K562 (cell line): ENCODE results near the gene ILKAP. TPM values are rescaled to one million over a fixed set of nuclear protein-coding genes. Genes with fewer than 3 reads are reported as not detected.

Source experiments
- BRD4 ChIP-seq: fragments of 200-600 bp; sonication (generic); IDR thresholded peaks from 2 replicates; pipeline ENCODE4 v1.6.1; 2017; ENCODE audit warnings: inconsistent platforms
- EGR1 ChIP-seq: fragments of 450-650 bp; conservative IDR thresholded peaks from 2 replicates; pipeline ENCODE4 v1.6.1; 2017; ENCODE audit warnings: mild to moderate bottlenecking
- HNRNPLL ChIP-seq: fragments of 200-400 bp; formaldehyde crosslinking; IDR thresholded peaks from 2 replicates; pipeline ENCODE4 v1.6.1; 2017; ENCODE audit warnings: low read length, low read depth, mild to moderate bottlenecking; ENCODE audit not compliant: poor library complexity, severe bottlenecking
- TAF9B ChIP-seq: fragments of 450-650 bp; IDR thresholded peaks from 2 replicates; pipeline ENCODE4 v1.6.1; 2018; ENCODE audit warnings: mild to moderate bottlenecking; ENCODE audit not compliant: partially characterized antibody
- ZBTB17 ChIP-seq: fragments of 450-650 bp; formaldehyde crosslinking; IDR thresholded peaks from 2 replicates; pipeline ENCODE4 v1.4.0; 2020; ENCODE audit warnings: mild to moderate bottlenecking
- polyA plus RNA-seq, 8 experiments: library from polyadenylated mRNA; depleted of rRNA in 4 of 8; stranded (reverse) in 5 of 8; unstranded in 3 of 8; fragments of >200 nt; fragmentation: Nextera tagmentation in 2 of 8; fragmentation: Illumina TruSeq in 1 of 8; extraction: Ambion mirVana in 2 of 8; extraction: Trizol in 1 of 8; gene quantifications; 2 replicates each; pipeline versions ENCODE4 v1.2.1 to v1.2.3, GENCODE V29; 2011 to 2014; ENCODE audit warnings: inconsistent platforms in 1 of 8, missing spikeins in 1 of 8
- total RNA-seq, 7 experiments: library from RNA; depleted of rRNA in 6 of 7; stranded (reverse); fragments of >200 nt in 6 of 7; fragmentation: Illumina TruSeq in 2 of 7; extraction: Trizol in 2 of 7; gene quantifications; 2 replicates each; pipeline versions ENCODE4 v1.2.1 to v1.2.3, GENCODE V29; 2011 to 2021; ENCODE audit warnings: low replicate concordance in 1 of 7
- TF ChIP-seq, protein P1 (sequence below): IDR thresholded peaks from 2 replicates; pipeline ENCODE4 v1.6.1; 2011; ENCODE audit warnings: borderline replicate concordance, low read depth, mild to moderate bottlenecking, moderate library complexity, low read length; ENCODE audit not compliant: insufficient read depth, poor library complexity, severe bottlenecking
- TF ChIP-seq, protein P2 (sequence below): fragments of 450-650 bp; formaldehyde crosslinking; IDR thresholded peaks from 2 replicates; pipeline ENCODE4 v1.4.0; 2022; ENCODE audit warnings: missing genetic modification characterization

ILKAP gene
- total and polyA plus RNA-seq, 9 of the 15 experiments (the other 6 are each of a cell fraction or from before 2014, with no cell fraction given): 3.1 to 43.9 (median 20.7) TPM

GRCh38 chr2:238129166-238130010 lies 74.1 kb downstream of the ILKAP start (continued):
- TF ChIP-seq, protein P1, sequence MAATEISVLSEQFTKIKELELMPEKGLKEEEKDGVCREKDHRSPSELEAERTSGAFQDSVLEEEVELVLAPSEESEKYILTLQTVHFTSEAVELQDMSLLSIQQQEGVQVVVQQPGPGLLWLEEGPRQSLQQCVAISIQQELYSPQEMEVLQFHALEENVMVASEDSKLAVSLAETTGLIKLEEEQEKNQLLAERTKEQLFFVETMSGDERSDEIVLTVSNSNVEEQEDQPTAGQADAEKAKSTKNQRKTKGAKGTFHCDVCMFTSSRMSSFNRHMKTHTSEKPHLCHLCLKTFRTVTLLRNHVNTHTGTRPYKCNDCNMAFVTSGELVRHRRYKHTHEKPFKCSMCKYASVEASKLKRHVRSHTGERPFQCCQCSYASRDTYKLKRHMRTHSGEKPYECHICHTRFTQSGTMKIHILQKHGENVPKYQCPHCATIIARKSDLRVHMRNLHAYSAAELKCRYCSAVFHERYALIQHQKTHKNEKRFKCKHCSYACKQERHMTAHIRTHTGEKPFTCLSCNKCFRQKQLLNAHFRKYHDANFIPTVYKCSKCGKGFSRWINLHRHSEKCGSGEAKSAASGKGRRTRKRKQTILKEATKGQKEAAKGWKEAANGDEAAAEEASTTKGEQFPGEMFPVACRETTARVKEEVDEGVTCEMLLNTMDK: no peak
- TF ChIP-seq TAF9B: no peak
- TF ChIP-seq, protein P2, sequence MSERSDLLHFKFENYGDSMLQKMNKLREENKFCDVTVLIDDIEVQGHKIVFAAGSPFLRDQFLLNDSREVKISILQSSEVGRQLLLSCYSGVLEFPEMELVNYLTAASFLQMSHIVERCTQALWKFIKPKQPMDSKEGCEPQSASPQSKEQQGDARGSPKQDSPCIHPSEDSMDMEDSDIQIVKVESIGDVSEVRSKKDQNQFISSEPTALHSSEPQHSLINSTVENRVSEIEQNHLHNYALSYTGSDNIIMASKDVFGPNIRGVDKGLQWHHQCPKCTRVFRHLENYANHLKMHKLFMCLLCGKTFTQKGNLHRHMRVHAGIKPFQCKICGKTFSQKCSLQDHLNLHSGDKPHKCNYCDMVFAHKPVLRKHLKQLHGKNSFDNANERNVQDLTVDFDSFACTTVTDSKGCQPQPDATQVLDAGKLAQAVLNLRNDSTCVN (CRISPR knock-in tag): no peak
- TF ChIP-seq BRD4: no peak
- no peak for TF ChIP-seq EGR1
- TF ChIP-seq HNRNPLL: no peak
- TF ChIP-seq ZBTB17 (CRISPR knock-in tag): no peak
